Measurements from ENCODE around the gene ZSCAN21. TPM values are rescaled to one million over a fixed set of nuclear protein-coding genes. Genes with fewer than 3 reads are reported as not detected.

The ZSCAN21 gene
- polyA plus RNA-seq, 3 donors, result 5.4 to 8.6 (median 7.8) TPM

DNA sequence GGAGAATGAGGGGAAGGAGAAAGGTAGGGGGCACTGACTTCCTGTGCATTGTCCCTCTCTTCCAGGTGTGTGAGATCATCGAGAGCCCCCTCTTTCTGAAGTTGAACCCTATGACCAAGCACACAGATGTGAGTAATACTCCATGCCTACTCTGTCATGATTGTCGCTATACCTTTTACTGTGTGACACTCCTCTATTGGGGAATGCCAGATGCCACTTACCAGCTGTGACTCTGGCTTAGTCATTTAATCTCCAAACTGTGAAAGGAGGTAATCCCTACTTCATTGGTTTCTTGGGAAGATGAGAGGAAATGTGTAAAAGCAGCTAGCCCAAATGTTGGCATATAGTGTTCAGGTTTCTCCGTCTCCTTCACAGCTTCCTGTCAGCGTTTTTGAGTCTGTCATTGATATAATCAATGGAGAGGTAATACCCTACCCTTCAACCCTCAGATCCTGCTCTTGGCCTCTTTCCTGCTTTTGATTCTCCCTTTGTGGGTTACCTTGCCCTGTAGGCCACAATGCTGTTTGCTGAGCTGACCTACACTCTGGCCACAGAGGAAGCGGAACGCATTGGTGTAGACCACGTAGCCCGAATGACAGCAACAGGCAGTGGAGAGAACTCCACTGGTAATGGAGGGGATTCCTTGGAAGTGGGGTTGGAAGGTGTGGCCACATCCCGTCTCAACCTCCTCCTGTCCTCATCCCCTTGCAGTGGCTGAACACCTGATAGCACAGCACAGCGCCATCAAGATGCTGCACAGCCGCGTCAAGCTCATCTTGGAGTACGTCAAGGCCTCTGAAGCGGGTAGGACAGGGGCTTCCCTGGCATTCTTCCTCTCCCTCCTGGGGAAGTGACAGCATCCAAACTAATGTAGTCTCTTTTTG lies 41.2 kb downstream of the ZSCAN21 start:
- 88 to 92% (median 88%) methylated on average over 14 of the region's 14 CpGs for WGBS, 3 donors

DNA sequence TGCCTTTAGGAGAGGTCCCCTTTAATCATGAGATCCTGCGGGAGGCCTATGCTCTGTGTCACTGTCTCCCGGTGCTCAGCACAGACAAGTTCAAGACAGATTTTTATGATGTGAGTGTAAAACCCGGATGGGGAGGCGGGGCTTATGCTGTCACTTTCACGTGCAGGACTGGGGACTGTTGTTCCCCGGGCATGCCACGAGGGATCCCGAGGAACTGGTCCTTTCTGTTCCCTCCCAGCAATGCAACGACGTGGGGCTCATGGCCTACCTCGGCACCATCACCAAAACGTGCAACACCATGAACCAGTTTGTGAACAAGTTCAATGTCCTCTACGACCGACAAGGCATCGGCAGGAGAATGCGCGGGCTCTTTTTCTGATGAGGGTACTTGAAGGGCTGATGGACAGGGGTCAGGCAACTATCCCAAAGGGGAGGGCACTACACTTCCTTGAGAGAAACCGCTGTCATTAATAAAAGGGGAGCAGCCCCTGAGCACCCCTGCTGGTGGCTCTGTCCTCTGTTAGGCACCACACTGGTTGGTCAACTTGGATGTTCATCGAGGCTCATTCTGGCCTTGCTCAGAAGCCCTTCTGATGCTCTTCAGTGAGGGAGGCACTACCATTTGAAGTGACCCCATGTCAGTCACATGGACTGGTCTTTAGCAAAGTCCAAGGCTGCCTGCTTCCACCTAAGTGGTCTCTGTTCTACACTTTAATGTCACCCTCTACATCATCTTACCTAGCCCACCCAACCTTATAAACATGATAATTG lies 42.0 kb downstream of the ZSCAN21 start:
- 66 to 73% (median 67%) methylated on average over 19 of the region's 19 CpGs for WGBS, 3 donors
- H3K27ac ChIP-seq (ENCODE audit: low read depth, low read length), result no peak overlapping the region

More for the DNA sequence above, 41.2 kb downstream of the ZSCAN21 start:
- H3K27ac ChIP-seq (ENCODE audit: low read depth, low read length), result no peak overlapping the region

DNA sequence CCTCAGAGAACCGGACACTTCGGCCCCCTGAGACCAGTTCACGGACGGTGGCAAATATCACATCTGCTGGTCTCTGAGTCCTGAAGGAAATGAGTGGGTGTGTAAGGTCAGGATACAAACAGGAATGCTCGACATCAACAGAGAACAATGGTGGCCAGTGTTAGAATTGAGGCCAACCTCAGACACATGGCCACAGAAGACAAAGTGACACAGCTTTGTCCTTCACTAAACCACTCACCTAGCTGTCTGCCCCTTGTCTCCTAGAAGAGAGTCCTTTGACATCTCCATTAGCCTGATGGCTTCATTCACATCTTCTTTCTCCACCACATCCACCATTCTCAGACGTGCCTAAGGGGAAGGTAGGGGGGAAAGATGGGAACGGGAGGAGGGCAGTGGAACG lies 43.5 kb downstream of the ZSCAN21 start:
- 44 to 58% (median 54%) methylated on average over 8 of the region's 8 CpGs for WGBS, 3 donors
- no peak overlapping the region for H3K27ac ChIP-seq (ENCODE audit: low read depth, low read length)

DNA sequence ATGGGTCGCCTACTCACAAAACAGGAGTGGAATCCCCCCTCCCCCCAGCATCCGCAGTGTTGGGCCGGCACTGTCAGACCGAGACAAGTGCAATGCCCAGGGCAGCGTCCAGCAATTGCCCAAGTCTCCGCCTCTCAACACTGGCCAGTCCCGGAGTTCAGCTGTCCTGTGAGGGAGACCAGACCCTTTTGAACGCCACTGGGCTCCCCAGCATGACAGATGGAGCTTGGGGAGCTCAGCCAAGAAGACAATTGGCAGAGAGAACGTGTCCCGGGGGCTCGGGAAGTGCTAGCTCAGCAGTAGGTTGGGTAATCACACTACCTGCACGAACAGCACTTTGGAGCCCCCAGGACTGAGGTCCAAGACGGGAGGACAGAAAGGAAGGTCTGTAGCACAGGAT lies 43.9 kb downstream of the ZSCAN21 start:
- no peak overlapping the region for H3K27ac ChIP-seq (ENCODE audit: low read depth, low read length)
- 51 to 60% (median 57%) methylated on average over 13 of the region's 13 CpGs for WGBS, 3 donors

DNA sequence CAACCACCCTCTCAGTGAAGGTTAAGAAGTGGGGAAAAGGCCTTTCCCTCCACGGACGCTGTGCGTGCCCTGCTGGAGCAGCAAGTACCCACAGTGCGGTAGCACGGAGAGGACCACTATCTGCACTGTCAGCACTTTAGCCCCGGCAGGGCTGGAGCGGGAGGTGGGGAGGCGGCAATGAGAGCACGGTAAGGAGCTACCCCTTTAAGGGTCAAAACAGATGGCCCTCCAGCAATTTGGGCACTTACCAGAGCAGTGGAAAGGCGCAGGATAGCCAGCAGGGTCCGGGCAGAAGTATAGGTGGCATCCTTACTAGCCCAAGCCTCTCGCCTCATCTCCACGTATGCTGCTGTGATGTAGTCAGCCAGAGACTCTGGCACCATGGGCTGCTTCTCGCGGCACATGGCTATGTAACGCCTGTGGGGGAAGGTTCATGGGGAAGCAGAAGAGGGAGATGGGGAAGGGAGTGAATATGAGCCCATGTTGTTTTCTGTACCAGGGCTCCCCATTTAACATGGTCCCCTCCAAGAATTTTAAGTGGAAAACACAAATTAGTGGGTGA lies 44.4 kb downstream of the ZSCAN21 start:
- WGBS, 3 donors, result 70 to 82% (median 77%) methylated on average over 16 of the region's 16 CpGs
- no peak overlapping the region for H3K27ac ChIP-seq (ENCODE audit: low read depth, low read length)

DNA sequence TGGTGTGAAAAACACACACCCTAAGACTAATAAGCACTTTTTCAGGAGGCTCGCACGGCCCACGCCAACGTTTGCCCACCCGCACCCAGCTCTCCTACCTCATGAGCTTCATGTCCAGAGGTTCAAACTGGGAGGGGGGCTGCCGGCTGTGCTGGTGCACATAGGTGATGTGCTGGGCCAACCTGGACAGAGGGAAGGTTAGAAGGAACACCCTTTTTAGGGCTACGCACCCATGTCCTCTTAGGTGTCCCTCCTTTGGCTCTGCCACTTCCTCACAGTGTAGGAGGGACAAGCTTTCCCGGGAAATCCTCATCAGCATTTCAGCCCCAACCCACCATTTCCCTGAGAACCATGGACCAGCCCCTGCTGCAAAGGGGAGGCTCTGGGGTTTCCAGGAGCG lies 45.7 kb downstream of the ZSCAN21 start:
- H3K27ac ChIP-seq (ENCODE audit: low read depth, low read length), result no peak overlapping the region
- WGBS, 3 donors, result 75 to 89% (median 86%) methylated on average over 9 of the region's 9 CpGs

DNA sequence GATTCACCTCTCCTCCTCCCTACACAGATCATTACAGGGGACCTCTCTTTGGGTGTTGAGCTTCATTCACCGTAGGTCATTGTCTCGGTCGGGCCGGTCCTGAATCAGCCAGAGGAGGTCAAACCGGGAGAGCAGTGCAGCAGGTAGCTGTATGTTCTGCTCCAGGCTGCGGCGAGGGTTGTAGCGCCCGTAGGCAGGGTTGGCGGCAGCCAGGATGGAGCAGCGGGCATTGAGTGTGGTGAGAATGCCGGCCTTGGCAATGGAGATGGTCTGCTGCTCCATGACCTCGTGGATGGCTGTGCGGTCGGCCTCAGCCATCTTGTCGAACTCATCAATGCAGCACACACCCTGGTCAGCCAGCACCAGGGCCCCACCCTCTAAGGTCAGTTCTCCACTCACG lies 46.1 kb downstream of the ZSCAN21 start:
- H3K27ac ChIP-seq (ENCODE audit: low read depth, low read length), result no peak overlapping the region
- 92 to 93% (median 92%) methylated on average over 17 of the region's 17 CpGs for WGBS, 3 donors

DNA sequence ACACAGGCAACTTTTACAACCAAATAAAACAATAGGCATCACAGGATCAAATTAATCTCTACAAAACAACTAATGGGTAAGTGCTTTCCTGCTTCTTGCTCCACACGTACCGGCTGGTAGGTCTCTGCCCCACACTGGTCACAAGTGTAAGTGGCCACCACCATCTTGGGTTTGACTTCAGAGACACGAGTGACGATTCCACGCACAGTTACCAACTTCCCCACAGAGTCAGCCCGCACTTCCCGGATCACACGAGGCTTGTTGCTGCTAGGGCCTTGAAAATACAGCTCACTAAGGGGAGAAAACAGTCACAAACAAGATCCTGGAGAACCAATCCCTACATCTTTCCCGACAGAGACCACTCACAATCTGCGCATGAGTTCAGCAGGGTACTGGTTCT lies 49.3 kb downstream of the ZSCAN21 start:
- 78 to 86% (median 84%) methylated on average over 10 of the region's 10 CpGs for WGBS, 3 donors
- H3K27ac ChIP-seq (ENCODE audit: low read depth, low read length), result no peak overlapping the region

DNA sequence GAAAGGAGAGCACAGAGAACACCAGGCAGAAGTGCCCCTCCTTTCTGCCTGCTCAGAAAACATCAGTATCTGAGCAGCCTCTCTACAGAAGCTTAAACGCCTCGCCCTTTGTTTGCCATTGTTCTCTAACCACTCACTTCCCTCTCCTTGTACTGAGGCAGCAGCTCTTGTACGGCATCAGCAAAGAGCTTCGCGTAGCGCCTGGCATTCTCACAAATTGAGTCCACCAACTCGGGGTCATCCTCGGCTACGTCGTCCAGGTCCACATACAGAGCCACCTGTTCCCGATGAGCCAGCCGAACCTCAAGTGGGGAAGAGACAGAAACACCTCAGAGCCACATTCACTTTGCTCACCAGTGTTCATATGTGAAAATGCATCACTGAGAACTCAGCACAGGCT lies 49.9 kb downstream of the ZSCAN21 start:
- H3K27ac ChIP-seq (ENCODE audit: low read depth, low read length), result no peak overlapping the region
- WGBS, 3 donors, result 57 to 77% (median 65%) methylated on average over 12 of the region's 12 CpGs

DNA sequence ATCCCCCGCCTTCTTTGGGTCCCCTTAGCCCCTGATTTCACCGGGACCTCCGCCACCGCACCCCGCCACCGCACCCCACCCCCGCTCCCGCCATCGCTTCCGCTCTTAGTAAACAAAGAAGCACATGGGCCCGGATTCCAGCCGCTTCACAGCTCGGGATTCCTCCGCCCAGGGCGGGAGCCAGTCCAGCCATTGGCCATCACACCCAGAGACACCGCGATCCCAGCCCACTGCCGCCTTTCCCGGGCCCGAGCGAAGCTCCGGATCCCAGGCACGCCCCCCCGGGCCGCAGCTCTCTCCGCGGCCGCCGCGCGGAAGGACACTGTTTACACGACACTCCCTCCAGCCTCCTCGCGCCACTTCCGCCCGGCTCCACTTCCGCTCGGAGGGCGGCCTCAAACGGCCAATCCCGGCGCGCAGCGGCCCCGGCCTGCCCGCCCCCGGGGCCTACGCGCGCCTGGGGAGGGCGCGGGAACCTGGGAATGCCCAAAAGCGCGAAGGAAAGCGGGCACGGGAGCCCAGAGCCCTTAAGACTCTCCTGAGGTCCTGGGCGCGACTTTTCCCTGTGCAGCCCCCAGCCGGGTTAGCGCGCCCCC lies 50.9 kb downstream of the ZSCAN21 start:
- WGBS, 3 donors, result 0% methylated on average over 55 to 61 of the region's 61 CpGs
- no peak overlapping the region for H3K27ac ChIP-seq (ENCODE audit: low read depth, low read length)

DNA sequence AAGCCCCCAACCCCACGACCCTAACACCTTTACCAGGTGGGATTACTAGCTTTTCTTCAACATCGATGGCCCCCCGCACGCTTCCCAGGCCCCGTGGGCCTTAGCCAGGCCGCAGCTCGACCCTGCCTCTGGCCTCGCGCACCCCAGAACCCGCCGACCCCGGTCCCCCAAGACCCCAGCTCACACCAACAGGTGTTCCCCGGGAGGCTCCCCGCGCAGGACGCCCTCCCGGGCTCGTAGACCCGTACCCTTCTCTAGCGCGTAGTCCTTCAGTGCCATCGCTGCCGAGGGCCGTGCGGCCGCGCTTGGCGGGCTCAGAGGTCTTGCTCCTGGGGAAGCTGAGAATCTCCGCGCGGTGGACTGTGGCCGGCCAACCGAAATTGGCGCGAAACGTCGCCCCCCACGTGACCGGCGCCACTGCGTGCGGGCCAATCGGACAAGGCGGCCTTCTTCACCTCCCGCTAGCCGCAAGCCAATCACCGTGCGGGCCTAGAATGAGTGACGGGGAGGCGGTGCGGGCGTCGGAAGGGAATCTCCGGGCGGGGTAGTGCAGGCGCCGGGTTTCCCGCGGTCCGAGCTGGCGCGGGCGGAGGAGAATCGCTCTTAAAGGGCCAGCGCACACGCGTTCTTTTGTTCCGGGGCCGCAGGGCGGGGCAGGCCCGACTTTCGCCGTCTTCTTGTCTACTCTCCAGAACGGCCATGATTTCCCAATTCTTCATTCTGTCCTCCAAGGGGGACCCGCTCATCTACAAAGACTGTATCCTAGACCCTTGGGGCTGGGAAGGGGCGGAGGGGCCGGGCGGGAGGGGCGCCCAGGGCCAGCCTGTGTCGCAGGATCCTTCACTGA lies 51.7 kb downstream of the ZSCAN21 start, which contains the start of the genes AP4M1 and MCM7:
Gene AP4M1 (plus strand): TSS at position 628 of the 847 bp plus-strand sequence. CDS start 72 bp downstream, at position 700.
Gene MCM7 (minus strand): TSS at position 382 of the 847 bp plus-strand sequence. CDS start 103 bp downstream, at position 279.
- H3K27ac ChIP-seq (ENCODE audit: low read depth, low read length), result peak within 1 kb of the TSS; percentile 25
- WGBS, 3 donors, result 0 to 1% (median 0%) methylated on average over 77 to 80 of the region's 80 CpGs

DNA sequence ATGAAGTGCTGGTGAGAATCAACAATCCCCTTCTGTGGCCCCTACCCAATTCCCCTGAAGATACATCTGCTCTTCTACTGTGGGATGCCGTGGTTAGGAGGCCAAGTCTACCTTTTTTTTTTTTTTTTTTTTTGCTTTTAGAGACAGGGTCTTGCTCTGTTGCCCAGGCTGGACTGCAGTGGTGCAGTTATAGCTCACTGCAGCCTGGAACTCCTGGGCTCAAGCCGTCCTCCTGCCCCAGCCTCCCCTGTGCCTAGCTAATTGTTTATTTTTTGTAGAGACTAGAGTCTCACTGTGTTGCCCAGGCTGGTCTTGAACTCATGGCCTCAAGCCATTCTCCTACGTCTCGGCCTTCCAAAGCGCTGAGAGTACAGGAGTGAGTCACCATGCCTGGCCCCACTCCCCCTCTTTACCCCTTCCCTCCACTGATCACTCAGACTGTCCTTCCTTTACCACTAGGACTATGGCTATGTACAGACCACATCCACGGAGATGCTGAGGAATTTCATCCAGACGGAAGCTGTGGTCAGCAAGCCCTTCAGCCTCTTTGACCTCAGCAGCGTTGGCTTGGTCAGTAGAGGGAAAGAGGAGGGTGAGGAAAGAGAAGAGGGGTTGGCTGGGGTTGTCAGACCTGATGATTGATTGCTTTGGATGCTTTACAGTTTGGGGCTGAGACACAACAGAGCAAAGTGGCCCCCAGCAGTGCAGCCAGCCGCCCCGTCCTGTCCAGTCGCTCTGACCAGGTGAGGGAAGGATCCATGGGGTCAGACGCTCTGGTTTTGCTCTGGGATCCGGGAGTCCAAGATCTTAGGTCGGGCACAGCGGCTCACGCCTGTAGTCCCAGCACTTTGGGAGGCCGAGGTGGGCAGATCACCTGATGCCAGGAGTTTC lies 53.6 kb downstream of the ZSCAN21 start:
- WGBS, 3 donors, result 84 to 90% (median 89%) methylated on average over 17 of the region's 17 CpGs
- H3K27ac ChIP-seq (ENCODE audit: low read depth, low read length), result no peak overlapping the region

DNA sequence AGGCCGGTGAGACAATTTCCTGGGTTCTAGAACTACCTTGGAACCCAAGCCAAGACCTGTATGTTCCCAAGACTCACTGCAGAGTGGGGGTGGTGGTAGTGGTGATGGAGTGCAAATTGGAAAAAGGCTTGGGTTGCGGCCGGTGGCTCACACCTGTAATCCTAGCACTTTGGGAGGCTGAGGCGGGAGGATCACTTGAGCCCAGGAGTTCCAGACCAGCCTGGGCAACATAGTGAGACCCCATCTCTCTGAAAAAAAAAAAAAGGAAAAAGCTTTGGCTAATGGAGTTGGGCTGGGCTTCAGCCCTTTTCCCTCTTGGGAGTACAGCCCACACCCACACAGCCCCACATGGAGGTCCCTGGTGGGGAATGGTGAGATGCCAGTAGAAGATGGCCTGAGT lies 56.0 kb downstream of the ZSCAN21 start:
- 92 to 97% (median 95%) methylated on average over 4 of the region's 4 CpGs for WGBS, 3 donors
- H3K27ac ChIP-seq (ENCODE audit: low read depth, low read length), result no peak overlapping the region

DNA sequence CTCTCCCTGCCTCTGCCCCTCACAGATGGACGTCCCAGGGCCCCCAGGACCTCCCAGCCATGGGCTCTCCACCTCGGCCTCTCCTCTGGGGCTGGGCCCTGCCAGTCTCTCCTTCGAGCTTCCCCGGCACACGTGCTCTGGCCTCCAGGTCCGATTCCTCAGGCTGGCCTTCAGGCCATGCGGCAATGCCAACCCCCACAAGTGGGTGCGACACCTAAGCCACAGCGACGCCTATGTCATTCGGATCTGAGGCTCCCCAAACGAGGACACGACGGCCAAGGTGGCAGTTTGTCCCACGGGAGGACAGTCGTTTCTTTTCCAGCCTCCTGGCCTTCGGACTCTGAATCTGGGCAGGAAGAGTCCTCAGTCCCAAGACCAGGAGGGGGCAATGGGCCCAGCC lies 57.1 kb downstream of the ZSCAN21 start:
- no peak overlapping the region for H3K27ac ChIP-seq (ENCODE audit: low read depth, low read length)
- 81 to 85% (median 83%) methylated on average over 17 of the region's 17 CpGs for WGBS, 3 donors

DNA sequence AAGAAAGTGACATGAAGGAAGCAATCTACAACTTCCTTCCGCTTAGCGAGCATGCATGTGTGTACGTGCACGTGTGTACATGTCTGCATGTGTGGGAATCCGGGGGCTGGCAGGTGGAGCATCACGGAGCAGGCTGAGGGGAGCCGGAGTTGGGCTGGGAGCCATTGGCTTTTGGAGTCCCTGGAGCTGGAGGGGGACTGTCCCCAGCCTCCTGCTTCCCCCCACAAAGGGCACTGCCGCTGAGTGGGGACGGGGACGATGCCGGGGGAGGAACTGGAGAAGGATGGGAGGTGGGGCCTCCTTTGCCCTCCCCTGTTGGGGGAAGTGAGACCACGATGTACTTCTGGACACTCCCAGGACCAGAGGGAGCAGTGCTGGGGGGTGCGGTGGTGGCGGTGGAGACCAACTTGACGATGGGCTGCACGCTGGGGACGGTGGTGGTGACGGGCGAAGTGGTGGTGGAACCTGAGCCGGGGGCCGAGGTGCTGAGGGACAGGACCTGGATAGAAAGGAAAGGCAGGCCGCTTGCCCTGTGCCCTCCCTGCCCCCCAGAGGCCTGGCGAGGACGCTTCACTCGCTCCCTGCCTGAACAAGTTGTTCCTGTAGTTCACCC lies 57.7 kb downstream of the ZSCAN21 start:
- 82 to 90% (median 83%) methylated on average over 24 to 25 of the region's 25 CpGs for WGBS, 3 donors

DNA sequence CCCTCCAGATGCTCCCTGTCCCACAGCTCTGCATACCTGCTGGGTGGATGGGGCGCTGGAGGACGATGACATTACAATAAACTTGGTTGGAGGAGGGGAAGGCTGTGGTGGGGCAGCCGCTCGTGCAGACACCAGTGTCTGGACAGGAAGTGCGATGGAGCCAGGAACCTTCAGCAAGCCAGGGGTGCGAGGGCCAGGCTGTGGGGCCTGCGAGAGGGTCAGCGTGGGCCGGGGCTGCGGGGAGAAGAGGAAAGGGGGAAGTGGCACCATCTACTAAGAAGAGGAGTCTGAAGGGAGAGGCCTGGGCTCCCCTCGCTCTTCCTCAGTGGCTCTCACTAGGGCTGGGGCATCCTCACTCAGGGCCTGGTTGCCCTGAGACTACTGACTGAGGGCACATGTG lies 58.3 kb downstream of the ZSCAN21 start:
- WGBS, 3 donors, result 69 to 82% (median 81%) methylated on average over 11 of the region's 11 CpGs
- no peak overlapping the region for H3K27ac ChIP-seq (ENCODE audit: low read depth, low read length)

More for the DNA sequence above, 57.7 kb downstream of the ZSCAN21 start:
- H3K27ac ChIP-seq (ENCODE audit: low read depth, low read length), result no peak overlapping the region
